Keratinocyte (primary cell): ENCODE results near the gene ANKRD27. TPM values are rescaled to one million over a fixed set of nuclear protein-coding genes. Genes with fewer than 3 reads are reported as not detected.

Source experiments
- DNase-seq: peaks from one replicate; pipeline ENCODE4 v3.0.0-alpha.2; 2011; ENCODE audit warnings: low read depth, missing footprints, low spot score
- FAIRE-seq: peaks from 2 replicates; lab custom pipeline; 2011; peaks lifted over from hg19 to GRCh38; lab: Jason Lieb, UNC
- H2AFZ ChIP-seq: 2 replicates; pipeline ENCODE4 v1.6.0; 2012; ENCODE audit warnings: low read length, control low read depth, inconsistent platforms; ENCODE audit not compliant: control insufficient read depth
- H3K27ac ChIP-seq: 2 replicates; pipeline ENCODE4 v1.5.1; 2011; ENCODE audit warnings: low read length; ENCODE audit not compliant: control insufficient read depth, insufficient read depth
- H3K27me3 ChIP-seq: 3 replicates; pipeline ENCODE4 v1.6.0; 2011; ENCODE audit warnings: low read length; ENCODE audit not compliant: control insufficient read depth, insufficient read depth; ENCODE audit errors: extremely low read depth
- H3K36me3 ChIP-seq, 2 experiments: 2 replicates in 1 of 2; 3 replicates in 1 of 2; pipeline ENCODE4 v1.5.1; 2011; ENCODE audit warnings: low read length in 2 of 2, mild to moderate bottlenecking in 1 of 2; ENCODE audit not compliant: control insufficient read depth in 2 of 2, insufficient read depth in 2 of 2; ENCODE audit errors: extremely low read depth in 1 of 2
- H3K4me1 ChIP-seq: 3 replicates; pipeline ENCODE4 v1.5.1; 2011; ENCODE audit warnings: low read length; ENCODE audit not compliant: control insufficient read depth, insufficient read depth; ENCODE audit errors: extremely low read depth
- H3K4me2 ChIP-seq: 3 replicates; pipeline ENCODE4 v1.6.0; 2011; ENCODE audit warnings: low read depth, low read length; ENCODE audit not compliant: control insufficient read depth, insufficient read depth; ENCODE audit errors: extremely low read depth
- H3K4me3 ChIP-seq, 3 experiments: fragments of 200-600 bp in 1 of 3; sonication (generic) in 1 of 3; 2 replicates in 2 of 3; 3 replicates in 1 of 3; pipeline ENCODE4 v1.5.1; 2011 to 2016; ENCODE audit warnings: low read length in 3 of 3, mild to moderate bottlenecking in 3 of 3, control low read depth in 2 of 3, inconsistent platforms in 1 of 3, low read depth in 1 of 3, mixed read lengths in 1 of 3, mixed run types in 1 of 3, moderate library complexity in 1 of 3; ENCODE audit not compliant: control insufficient read depth in 2 of 3, insufficient read depth in 2 of 3; ENCODE audit errors: extremely low read depth in 1 of 3
- H3K79me2 ChIP-seq: 2 replicates; pipeline ENCODE4 v1.6.0; 2012; ENCODE audit warnings: low read length; ENCODE audit not compliant: control insufficient read depth, insufficient read depth
- H3K9ac ChIP-seq: 3 replicates; pipeline ENCODE4 v1.6.0; 2011; ENCODE audit warnings: low read length; ENCODE audit not compliant: control insufficient read depth, insufficient read depth; ENCODE audit errors: extremely low read depth
- H3K9me1 ChIP-seq: 3 replicates; pipeline ENCODE4 v1.6.0; 2011; ENCODE audit warnings: low read length; ENCODE audit not compliant: control insufficient read depth, insufficient read depth; ENCODE audit errors: extremely low read depth
- H3K9me3 ChIP-seq: 2 replicates; pipeline ENCODE4 v1.5.1; 2012; ENCODE audit warnings: low read depth, low read length; ENCODE audit not compliant: control insufficient read depth
- H4K20me1 ChIP-seq: 3 replicates; pipeline ENCODE4 v1.6.0; 2011; ENCODE audit warnings: low read length; ENCODE audit not compliant: control insufficient read depth, insufficient read depth; ENCODE audit errors: extremely low read depth
- EZH2 ChIP-seq: IDR thresholded peaks from one replicate; pipeline ENCODE4 v1.6.1; 2012; ENCODE audit warnings: inconsistent platforms, mild to moderate bottlenecking, low read length, moderate library complexity
- dilution Hi-C: fragments of 300-500 bp; cut with MboI; formaldehyde crosslinking; loops from one replicate; pipeline ENCODE4 v1.7.0; 2020; ENCODE audit warnings: low sequenced_read_pairs; ENCODE audit not compliant: extremely low pct_ligation_motif_present
- polyA plus RNA-seq, 5 experiments: library from polyadenylated mRNA; depleted of rRNA in 3 of 5; stranded (reverse) in 3 of 5; stranded (forward) in 1 of 5; unstranded in 1 of 5; fragments of >200 nt; gene quantifications; 1 replicate in 1 of 5; 2 replicates in 3 of 5; 3 replicates in 1 of 5; pipeline versions ENCODE4 v1.2.1 to v1.2.3, GENCODE V29; 2011 to 2012; ENCODE audit warnings: missing spikeins in 2 of 5, low read depth in 1 of 5, low replicate concordance in 1 of 5
- TF ChIP-seq, protein P1 (sequence below), 3 experiments: IDR thresholded peaks in 1 of 3; conservative IDR thresholded peaks in 1 of 3; optimal IDR thresholded peaks in 1 of 3; 2 replicates in 2 of 3; 3 replicates in 1 of 3; pipeline versions ENCODE3 to v1.5.1; 2011; ENCODE audit warnings: low read length in 3 of 3, mild to moderate bottlenecking in 3 of 3, moderate library complexity in 2 of 3, control low read depth in 1 of 3, inconsistent platforms in 1 of 3; ENCODE audit not compliant: insufficient read depth in 2 of 3; ENCODE audit errors: extremely low read depth in 1 of 3

The ANKRD27 gene
- polyA plus RNA-seq, 1 donor (not counting 4 experiments of a cell fraction or from before 2014, with no cell fraction given), result 34.5 TPM

DNA sequence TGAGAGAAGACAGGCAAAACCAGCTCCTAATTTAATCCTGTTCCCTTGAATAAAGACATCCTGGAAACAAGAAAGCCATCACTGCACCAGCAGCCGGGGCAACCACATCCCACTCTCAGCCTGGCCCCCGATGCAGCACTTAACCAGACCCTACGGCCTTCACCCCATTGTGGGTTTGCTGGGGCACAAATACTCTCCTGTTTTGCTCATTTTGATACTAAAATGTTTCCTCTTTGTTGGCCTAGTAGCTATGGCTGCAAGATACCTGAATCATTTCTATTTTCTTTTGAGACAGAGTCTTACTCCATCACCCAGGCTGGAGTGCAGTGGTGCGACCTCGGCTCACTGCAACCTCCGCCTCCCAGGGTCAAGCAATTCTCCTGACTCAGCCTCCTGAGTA is 28.4 kb downstream of the ANKRD27 start:
- no peak overlapping the region for H3K4me2 ChIP-seq
- no peak overlapping the region for H2AFZ ChIP-seq
- H3K36me3 ChIP-seq, result peaks cover 28 to 31% of the 10 kb centered on the region in 2 experiments
- H3K27me3 ChIP-seq, result no peaks in the 10 kb centered on the region
- H4K20me1 ChIP-seq, result no peaks in the 10 kb centered on the region
- DNase-seq (no peak), FAIRE-seq (no peak)
- dilution Hi-C loops, result no loop called here
- TF ChIP-seq, protein P1, sequence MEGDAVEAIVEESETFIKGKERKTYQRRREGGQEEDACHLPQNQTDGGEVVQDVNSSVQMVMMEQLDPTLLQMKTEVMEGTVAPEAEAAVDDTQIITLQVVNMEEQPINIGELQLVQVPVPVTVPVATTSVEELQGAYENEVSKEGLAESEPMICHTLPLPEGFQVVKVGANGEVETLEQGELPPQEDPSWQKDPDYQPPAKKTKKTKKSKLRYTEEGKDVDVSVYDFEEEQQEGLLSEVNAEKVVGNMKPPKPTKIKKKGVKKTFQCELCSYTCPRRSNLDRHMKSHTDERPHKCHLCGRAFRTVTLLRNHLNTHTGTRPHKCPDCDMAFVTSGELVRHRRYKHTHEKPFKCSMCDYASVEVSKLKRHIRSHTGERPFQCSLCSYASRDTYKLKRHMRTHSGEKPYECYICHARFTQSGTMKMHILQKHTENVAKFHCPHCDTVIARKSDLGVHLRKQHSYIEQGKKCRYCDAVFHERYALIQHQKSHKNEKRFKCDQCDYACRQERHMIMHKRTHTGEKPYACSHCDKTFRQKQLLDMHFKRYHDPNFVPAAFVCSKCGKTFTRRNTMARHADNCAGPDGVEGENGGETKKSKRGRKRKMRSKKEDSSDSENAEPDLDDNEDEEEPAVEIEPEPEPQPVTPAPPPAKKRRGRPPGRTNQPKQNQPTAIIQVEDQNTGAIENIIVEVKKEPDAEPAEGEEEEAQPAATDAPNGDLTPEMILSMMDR (optimal IDR thresholded peaks at IDR 0.05 in 1 of 3, IDR thresholded peaks at IDR 0.05 in 1 of 3, conservative IDR thresholded peaks at IDR 0.05 in 1 of 3; ENCODE audit: extremely low read depth in 1 of 3, insufficient read depth in 2 of 3, low read length in 3 of 3), result no peak
- no peak for TF ChIP-seq EZH2
- H3K27ac ChIP-seq, result no peak overlapping the region
- no peaks in the 10 kb centered on the region for H3K9me1 ChIP-seq
- no peak overlapping the region for H3K9ac ChIP-seq
- no peaks in the 10 kb centered on the region for H3K9me3 ChIP-seq
- H3K4me1 ChIP-seq, result no peaks in the 10 kb centered on the region
- H3K4me3 ChIP-seq, result no peak overlapping the region
- peaks cover under 1% of the 10 kb centered on the region for H3K79me2 ChIP-seq

DNA sequence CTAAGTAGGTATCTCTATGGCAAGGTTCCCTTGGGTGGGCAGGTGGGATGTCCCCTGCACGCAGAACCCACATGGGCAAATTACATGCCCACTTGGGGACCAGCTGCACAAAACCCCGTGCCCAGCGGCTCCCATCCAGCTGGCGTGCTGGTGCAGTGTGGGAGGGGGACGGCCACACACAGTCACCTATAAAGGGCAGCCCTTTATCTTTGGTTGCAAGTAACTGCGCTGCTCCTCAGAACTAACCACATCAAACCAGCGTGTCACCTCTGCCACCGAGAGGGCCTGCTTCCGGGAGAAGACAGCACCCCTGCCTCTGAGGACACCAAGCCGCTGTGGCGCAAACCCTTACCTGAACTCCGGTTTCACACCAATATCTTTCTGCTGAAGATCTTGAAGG is 32.2 kb downstream of the ANKRD27 start:
- Histone ChIP-seq H3K4me1 (no peaks in the 10 kb centered on the region), H3K4me2 (no peak overlapping the region), H3K27ac (no peak overlapping the region), H4K20me1 (no peaks in the 10 kb centered on the region), H2AFZ (no peak overlapping the region), H3K79me2 (no peaks in the 10 kb centered on the region), H3K9ac (no peak overlapping the region), H3K36me3 (peaks cover 30 to 32% of the 10 kb centered on the region in 2 experiments), H3K9me1 (no peaks in the 10 kb centered on the region), H3K27me3 (no peaks in the 10 kb centered on the region), H3K4me3 (no peak overlapping the region), H3K9me3 (no peaks in the 10 kb centered on the region)
- DNase-seq (no peak), FAIRE-seq (no peak)
- dilution Hi-C loops, result no loop called here
- TF ChIP-seq, protein P1 (optimal IDR thresholded peaks at IDR 0.05 in 1 of 3, IDR thresholded peaks at IDR 0.05 in 1 of 3, conservative IDR thresholded peaks at IDR 0.05 in 1 of 3; ENCODE audit: extremely low read depth in 1 of 3, insufficient read depth in 2 of 3, low read length in 3 of 3), result no peak
- TF ChIP-seq EZH2, result no peak
